GM21825 (cell line): ENCODE measurements around the gene TRAPPC3L.

ENCODE experiments used
- ATAC-seq: cut with Tn5 transposase; IDR thresholded peaks from one replicate; pipeline ENCODE4 v1.9.1; 2021; ENCODE audit warnings: mild to moderate bottlenecking, moderate library complexity; ENCODE audit not compliant: unreplicated experiment

TRAPPC3L gene

GRCh38 chr6:116560130-116560529 is 14.6 kb upstream of the TRAPPC3L start:
- ATAC-seq, result no peak

GRCh38 chr6:116557893-116558292 is 12.4 kb upstream of the TRAPPC3L start:
- no peak for ATAC-seq

- ATAC-seq, result no peak
These were observed 11.4 kb upstream of the TRAPPC3L start for GRCh38 chr6:116556814-116557415.

- ATAC-seq, result no peak
These were observed 10.6 kb upstream of the TRAPPC3L start for GRCh38 chr6:116556065-116556464.

GRCh38 chr6:116553451-116553850 is 8.0 kb upstream of the TRAPPC3L start, which contains the start of gene CALHM4:
Gene CALHM4, plus strand, starts transcription at chr6:116553751. Its CDS starts 43 bp downstream, at chr6:116553794.
- ATAC-seq, result no peak

- no peak for ATAC-seq
These were observed 5.3 kb upstream of the TRAPPC3L start for GRCh38 chr6:116550796-116551195.

- no peak for ATAC-seq
These were observed 1.9 kb upstream of the TRAPPC3L start for GRCh38 chr6:116547358-116547757.

GRCh38 chr6:116543149-116543548 is 2.3 kb downstream of the TRAPPC3L start:
- ATAC-seq, result no peak

- ATAC-seq, result no peak
These were observed 3.1 kb downstream of the TRAPPC3L start for GRCh38 chr6:116542426-116542825.

- ATAC-seq, result no peak
These were observed 9.3 kb downstream of the TRAPPC3L start for GRCh38 chr6:116536216-116536621.

GRCh38 chr6:116535109-116535508 is 10.4 kb downstream of the TRAPPC3L start:
- no peak for ATAC-seq

- ATAC-seq, result no peak
These were observed 12.1 kb downstream of the TRAPPC3L start for GRCh38 chr6:116533233-116533957.

GRCh38 chr6:116531675-116532570 is 13.6 kb downstream of the TRAPPC3L start:
- ATAC-seq, result peak; percentile 61

- ATAC-seq, result no peak
These were observed 15.0 kb downstream of the TRAPPC3L start for GRCh38 chr6:116530436-116530835.

GRCh38 chr6:116529466-116530290 is 15.8 kb downstream of the TRAPPC3L start:
- ATAC-seq, result no peak

- no peak for ATAC-seq
These were observed 16.7 kb downstream of the TRAPPC3L start for GRCh38 chr6:116528780-116529179.

- no peak for ATAC-seq
These were observed 17.4 kb downstream of the TRAPPC3L start for GRCh38 chr6:116528133-116528532.

- no peak for ATAC-seq
These were observed 21.2 kb downstream of the TRAPPC3L start for GRCh38 chr6:116524236-116524635.

- no peak for ATAC-seq
These were observed 22.6 kb downstream of the TRAPPC3L start for GRCh38 chr6:116522896-116523295.

GRCh38 chr6:116518621-116519368 is 26.7 kb downstream of the TRAPPC3L start:
- ATAC-seq, result no peak
